Activated CD4-positive, alpha-beta T cell treated with anti-CD3 and anti-CD28 coated beads, Interleukin-2, amount 50 U/mL, for 24 hours (primary cell): ENCODE results near the gene TDRD12.
"Not testable (repeated sequence)": the region's sequence is repeated elsewhere in the genome, so short reads cannot be mapped to it uniquely, and the experiment has no call there.

Experiments
- DNase-seq, 2 donors: peaks; one replicate each; pipeline ENCODE4 v3.0.0-alpha.2; 2020; ENCODE audit warnings: low read depth in 1 of 2, low spot score in 1 of 2

Gene TDRD12

DNA sequence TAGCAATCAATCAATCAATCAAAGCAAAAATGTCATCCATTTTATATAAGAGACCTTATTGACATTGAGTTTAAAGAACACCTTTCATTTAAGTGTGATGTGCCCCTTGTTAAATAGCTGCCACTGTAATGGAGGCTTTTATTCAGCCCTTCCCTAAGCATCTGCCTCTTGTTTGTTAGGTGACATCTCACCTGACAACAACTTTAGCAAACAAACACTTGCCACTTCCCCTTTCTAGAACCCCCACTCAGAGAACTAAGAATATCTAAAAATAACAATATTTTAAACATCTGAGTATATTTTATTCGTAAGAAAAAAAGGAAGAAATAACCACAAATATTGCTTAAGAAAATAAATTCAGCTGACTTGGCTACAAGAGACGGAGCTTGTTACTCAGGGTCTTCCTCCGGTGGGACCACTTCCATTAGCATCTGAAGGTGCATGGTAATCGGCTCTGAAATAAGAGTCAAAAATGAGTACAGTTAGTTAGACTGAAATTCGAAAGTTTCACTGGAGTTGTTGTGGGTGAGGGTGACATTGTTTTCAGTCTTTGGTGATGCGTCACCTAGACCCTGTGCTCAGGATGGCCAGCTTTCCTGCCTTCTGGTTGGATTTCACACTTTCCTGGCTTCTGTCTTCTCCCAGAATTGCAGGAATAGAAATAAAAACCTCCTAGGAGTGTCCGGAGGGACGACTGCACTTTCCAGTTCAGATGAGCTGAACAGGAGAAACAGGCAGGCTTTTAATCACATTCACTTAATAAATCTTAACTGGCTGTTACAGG, 110.9 kb downstream of the TDRD12 start:
- no peak for DNase-seq

DNA sequence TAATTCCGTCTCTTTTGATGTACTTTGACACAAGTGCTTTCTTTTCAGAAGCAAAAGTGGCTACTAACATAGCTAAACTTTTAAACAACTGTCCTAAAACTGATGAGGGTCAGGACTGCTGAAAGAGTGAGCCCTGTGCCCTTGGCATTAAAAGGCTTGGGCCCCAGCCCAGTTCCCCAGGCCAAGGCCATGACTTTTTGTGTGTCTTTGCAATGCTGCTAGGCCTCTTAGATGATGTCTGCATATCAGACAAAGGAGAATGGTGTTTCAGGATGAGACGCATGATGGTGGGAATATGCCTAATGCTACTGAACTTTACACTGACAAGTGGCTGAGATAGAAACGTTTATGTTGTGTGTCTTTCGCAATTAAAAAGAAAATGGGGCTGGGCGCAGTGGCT, 112.0 kb downstream of the TDRD12 start:
- DNase-seq: no peak

DNA sequence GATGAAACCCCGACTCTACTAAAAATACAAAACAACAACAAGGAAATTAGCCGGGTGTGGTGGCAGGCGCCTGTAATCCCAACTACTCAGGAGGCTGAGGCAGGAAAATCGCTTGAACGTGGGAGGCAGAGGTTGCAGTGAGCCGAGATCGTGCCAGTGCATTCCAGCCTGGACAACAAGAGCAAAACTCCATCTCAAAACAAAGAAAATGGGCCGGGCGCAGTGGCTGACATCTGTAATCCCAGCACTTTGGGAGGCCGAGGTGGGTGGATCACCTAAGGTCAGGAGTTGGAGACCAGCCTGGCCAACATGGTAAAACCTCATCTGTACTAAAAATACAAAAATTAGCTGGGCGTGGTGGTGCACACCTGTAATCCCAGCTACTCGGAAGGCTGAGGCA, 112.5 kb downstream of the TDRD12 start:
- DNase-seq: not testable (repeated sequence)

DNA sequence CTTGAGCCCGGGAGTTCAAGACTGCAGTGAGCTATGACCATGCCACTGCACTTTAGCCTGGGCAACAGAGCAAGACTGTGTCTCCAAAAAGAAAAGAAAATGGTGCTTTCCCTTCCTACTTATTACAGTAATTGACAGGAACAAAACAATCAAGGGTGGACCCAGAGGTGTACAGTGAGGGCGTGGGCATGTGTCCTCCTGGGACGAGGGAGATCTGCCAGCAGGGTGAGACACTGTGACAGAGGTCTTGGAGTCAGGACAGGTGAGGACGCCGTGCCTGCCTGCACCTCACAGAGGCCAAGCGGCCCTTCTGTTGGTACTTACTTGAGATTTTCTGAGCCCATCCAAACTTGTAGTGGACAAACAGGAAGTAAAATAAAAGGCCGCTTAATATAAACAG, 113.3 kb downstream of the TDRD12 start:
- DNase-seq: not testable (repeated sequence)

DNA sequence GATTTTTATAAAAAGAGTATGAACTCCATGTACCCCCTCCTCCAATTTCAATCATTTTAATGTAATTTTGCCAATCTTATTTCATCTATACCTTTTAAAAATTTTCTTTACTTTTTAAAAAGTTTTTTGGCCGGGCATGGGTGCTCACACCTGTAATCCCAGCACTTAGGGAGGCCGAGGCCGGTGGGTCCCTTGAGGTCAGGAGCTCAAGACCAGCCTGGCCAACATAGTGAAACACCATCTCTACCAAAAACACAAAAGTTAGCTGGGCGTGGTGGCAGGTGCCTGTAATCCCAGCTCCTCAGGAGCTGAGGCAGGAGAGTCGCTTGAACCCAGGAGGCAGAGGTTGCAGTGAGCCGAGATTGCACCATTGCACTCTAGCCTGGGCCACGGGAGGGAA, 113.8 kb downstream of the TDRD12 start:
- not testable (repeated sequence) for DNase-seq

DNA sequence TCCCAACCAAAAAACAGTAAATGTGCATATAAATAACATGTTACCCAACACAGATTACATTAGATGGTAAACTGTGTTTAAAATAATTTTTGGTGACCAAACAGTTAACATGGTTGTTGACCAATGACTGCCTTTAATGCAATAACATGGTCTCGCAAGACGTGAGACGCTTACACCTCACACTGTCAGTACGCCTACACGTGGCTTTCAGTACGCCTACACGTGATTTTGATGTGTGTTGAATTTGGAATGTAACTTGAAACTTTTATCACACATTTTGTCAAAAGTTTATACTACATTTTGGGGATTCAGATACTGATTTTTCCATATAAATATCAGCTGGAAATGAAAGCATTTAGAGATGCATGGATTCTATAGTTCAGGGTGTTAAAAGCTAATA, 118.0 kb downstream of the TDRD12 start:
- no peak for DNase-seq

DNA sequence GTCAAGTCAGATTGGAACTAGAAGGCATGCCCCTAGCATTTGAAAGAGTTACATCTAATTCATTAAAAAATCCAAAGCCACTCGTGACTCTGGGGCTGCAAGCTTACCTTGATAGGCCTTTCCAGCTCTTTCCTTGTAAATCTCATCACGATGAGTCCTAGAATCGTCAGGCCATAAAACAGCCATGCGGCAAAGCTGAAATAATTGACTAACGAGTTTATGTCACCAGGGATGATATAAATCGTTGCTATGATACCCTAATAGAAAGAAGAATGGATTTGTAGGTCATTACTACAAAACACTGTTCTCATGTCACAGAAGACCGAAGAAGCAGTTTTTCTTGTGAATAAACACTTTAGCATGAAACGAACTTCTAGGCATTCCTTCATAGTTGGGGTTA, 122.5 kb downstream of the TDRD12 start:
- DNase-seq: no peak

DNA sequence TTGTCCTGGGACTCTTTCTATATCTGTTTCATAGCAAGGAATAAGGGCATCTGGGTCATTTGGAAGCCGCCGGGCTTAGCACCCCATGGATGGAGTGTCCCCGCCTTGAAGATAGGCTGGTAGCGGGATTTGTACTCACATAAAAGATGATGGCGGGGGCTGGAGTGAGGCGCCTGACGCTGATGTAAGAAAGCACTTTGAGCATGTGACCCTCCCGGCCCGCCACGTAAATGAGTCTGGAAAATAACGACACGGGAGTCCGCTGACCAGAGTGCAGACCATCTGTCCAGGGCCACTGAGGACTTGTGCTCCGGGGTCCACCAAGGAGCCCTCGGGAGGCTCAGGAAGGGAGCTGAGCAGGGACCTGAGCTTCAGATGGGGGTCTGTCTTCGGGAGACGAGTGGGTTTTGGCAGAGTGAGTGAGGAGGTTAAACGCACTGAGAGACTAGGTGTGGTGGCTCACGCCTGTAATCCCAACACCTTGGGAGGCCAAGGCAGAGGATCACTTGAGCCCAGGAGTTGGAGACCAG, 124.2 kb downstream of the TDRD12 start:
- no peak for DNase-seq

DNA sequence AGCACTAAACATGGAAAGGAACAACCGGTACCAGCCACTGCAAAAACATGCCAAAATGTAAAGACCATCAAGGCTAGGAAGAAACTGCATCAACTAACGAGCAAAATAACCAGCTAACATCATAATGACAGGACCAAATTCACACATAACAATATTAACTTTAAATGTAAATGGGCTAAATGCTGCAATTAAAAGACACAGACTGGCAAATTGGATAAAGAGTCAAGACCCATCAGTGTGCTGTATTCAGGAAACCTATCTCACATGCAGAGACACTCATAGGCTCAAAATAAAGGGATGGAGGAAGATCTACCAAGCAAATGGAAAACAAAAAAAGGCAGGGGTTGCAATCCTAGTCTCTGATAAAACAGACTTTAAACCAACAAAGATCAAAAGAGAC, 128.5 kb downstream of the TDRD12 start:
- not testable (repeated sequence) for DNase-seq

DNA sequence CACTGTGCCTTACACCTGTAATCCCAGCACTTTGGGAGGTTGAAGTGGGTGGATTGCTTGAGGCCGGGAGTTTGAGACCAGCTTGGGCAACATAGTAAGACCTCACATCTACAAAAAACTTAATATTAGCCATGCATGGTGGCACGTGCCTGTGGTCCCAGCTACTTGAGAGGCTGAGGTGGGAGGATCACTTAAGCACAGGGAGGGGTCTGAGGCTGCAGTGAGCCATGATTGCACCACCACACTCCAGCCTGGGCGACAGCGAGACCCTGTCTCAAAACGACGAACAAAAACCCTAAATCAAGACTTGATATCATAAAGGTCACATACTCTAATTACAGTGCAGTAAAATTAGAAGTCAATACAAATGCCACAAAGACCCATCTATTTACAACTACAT, 132.6 kb downstream of the TDRD12 start:
- DNase-seq: no peak

DNA sequence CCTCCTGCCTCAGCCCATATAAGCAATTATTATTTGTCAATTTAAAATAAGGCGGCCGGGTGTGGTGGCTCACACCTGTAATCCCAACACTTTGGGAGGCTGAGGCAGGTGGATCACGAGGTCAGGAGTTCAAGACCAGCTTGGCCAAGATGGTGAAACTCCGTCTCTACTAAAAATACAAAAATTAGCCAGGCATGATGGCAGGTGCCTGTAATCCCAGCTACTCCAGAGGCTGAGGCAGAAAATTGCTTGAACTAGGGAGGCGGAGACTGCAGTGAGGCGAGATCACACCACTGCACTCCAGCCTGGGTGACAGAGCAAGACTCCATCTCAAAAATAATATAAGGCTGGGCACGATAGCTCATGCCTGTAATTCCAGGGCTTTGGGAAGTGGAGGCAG, 137.3 kb downstream of the TDRD12 start:
- DNase-seq: not testable (repeated sequence)

DNA sequence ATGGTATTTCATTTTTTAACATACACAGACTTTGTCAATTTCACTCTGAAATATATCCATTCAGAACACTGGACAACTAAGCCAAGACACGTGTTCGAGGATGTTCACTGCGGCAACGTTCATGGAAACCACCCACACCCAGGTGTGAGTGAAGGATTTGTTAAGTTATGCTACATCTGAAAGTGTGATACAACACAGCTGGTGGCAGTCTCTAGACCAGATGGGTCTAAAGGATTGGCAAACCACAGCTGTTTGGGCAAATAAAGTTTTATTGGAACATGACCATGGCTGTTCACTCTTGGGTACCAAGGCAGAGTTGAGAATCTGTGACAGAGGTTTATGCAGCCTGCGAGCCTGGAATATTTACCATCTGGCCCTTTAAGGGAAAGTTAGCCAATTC, 138.0 kb downstream of the TDRD12 start:
- no peak for DNase-seq

DNA sequence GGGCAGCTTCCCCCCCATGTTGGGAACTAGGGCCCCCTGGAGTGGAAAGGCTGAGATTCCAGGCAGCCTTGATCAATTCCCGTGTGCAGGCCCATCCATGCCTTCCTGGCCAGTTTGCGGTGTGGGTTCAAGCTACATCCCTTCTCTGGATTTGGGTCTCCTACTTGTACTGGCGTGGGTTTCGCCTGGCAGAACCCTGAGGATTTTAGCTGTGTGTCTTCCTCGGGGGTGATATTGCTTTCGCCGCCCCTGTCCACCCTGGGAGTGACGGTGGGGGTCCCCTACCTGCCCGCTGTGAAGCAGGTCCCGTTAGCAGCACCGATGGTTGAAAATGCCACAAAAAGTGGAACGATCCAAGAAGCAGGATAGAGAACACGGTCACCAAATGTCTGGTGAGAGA, 138.6 kb downstream of the TDRD12 start:
- DNase-seq: no peak

DNA sequence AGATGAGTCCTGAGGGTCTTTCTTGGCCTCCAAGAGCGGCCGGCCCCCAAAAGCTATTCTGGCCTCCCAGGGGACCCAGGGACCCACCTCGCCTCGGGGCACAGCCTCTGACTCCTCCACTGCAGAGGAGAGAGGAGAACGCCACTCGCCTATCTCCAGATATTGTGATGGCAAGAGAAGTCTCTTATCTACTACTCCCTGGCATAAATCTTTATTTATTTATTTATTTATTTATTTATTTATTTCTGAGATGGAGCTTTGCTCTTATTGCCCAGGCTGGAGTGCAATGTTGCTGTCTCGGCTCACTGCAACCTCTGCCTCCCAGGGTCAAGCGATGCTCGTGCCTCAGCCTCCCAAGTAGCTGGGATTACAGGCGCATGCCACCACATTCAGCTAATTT, 139.0 kb downstream of the TDRD12 start:
- no peak for DNase-seq

DNA sequence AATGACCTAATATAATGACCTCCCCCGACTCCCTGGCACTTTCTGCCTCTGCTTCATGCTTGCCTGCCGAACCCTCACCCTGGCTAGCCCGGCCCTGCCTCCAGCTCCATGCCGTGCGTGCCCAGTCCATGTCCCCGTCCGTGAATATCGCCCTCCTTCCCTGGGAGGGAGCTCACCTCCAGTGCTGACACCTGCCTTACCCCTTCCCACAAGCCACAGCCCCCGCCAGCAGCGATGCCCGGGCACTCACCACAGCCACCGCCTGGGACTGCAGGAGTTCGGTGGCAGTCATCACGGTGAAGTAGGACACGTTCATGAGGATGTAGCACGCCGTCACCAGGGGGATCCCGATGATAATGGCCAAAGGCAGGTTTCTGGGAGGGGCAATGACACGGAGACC, 140.0 kb downstream of the TDRD12 start:
- no peak for DNase-seq

DNA sequence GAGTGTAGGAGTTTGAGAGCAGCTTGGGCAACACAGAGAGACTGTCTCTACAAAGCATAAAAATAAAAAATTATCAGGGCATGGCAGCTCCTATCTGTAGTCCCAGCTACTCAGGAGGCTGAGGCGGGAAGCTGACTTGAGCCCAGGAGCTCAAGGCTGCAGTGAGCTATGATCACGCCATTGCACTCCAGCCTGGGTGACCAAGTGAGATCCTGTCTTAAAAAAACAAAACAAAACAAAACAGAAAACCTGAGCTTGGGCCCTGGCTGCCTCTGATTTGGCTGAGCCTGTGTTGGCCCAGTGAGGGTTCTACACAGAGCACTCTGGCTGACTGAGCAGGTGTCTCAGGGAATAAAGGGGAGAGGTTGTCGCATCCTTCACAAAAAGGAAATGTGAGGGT, 142.0 kb downstream of the TDRD12 start:
- no peak for DNase-seq

DNA sequence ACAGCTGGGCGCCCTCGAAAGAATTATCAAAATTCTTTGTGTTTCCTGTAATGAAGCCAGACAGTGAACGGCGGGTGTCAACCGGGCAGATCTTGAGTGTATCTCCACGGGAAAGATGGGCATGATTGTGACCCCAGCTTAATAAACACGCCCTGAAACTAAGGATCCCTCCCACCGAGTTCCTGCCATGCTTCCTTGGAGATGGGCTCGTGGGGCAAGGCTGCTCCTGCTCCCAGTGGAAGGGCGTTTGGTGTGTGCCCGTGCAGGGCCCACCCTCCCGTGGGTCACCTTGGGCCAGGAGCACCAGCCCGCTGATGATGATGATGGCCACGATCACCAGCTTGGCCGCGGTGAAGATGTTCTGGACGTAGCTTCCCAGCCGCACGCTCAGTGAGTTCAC, 142.6 kb downstream of the TDRD12 start:
- no peak for DNase-seq

DNA sequence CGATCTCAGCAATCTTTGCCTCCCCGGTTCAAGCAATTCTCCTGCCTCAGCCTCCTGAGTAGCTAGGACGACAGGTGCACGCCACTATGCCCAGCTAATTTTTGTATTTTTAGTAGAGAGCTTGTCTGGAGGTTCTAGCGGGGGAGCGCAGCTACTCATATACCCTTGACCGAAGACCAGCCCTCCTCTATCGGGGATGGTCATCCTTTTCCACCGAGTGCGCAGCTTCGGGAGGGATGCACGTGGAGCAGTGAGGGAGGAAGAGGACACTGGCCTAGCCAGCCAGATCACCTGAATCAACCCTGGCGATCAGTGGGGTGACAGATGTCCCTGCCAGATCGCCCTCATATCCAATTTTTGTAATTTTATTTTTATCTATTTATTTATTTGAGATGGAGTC, 143.2 kb downstream of the TDRD12 start:
- DNase-seq: no peak

DNA sequence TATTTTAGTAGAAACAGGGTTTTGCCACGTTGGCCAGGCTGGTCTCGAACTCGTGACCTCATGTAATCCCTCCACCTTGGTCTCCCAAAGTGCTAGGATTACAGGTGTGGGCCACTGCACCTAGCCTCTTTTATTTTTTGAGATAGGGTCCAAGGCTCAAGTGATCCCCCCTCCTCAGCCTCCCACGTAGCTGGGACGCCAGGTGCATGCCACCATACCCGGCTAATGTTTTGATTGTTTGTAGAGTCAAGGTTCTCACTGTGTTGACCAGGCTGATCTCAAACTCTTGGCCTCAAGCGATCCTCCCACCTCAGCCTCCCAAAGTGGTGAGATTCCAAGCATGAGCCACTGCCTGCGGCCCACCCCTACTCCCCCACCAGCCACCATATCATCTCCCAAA, 143.7 kb downstream of the TDRD12 start:
- DNase-seq: no peak

DNA sequence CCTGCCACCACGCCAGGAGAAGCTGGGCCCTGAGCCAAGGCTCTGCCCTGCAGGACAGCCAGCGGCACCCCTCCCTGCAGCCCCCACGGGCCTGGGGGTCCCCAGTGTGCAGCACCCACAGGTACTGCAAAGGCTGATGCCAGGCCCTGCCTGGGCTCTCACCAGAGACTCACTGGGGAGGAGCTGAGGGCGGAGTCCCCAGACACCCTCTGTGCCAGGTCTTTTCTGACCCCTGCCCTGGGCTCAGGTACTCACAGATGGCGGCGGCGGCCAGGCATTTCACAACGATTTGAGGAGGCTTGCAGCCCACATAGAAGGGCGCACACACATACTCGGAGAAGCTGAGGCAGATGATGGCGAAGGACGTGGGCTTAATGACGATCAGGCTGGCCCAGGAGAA, 144.3 kb downstream of the TDRD12 start:
- DNase-seq: no peak

DNA sequence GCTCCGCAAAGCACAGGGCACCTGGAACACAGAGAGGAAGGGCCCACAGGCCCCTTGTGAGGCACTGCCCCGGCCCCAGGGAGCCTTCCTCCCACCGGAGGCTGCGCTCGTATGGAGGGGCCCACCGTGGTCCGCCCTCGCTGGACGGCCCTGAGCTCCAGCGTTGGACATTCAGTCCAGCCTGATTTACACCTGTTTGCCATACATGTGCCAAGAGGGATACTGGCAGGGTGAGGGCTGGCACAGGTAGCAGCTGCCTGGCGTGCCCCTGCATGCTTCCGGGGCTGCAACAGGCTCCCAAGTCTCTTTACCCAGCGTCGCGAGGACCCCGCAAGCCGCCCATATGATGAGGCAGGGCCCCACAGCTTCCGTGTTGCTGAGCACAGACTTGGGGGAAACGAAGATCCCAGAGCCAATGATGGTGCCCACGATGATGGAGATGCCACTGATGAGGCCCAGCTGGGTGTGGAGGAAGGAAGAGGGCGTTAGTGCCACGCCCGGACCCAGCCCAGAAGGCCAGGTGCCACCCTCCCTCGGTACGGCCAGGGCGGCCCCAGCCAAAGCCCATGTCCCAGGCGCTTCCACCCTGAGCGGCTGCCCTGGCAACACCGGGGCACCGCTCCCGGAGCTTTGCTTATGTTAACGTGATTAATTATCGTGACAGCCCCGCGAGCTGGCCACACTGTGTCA, 144.9 kb downstream of the TDRD12 start:
- no peak for DNase-seq

DNA sequence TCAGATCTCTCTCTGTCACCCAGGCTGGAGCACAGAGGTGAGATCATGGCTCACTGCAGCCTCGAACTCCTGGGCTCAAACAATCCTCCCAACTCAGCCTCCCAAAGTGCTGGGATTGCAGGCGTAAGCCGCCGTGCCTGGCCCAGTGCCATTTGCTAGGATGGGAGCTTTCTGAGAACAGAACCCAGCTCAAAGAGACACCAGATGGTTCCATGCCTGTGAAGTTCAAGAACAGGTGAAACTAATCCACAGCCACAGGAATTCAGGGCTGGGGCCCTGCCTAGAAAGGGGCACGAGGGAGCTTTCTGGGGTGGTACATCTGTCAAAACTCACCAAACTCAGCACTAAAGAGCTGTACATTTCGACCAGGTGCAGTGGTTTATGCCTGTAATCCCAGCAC, 145.8 kb downstream of the TDRD12 start:
- no peak for DNase-seq

DNA sequence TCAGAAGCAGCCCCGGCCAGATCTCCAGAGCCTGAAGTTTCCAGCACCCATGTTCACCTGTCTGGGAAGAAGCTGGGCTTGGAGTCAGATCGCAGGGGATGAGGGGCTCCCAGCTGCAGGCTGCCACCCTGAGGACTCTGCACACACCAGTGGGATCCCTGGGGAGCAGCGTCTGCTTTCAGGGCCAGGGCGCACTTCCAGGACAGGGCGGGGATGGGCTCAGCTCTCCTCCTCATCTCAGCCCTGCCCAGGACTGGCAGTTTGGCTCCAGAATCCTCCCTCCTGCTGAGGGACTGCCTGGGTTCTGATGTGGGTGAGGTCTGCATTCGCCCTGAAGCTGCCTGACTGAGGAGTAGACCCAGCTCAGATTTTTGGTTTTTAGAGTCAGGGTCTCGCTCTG, 146.5 kb downstream of the TDRD12 start:
- DNase-seq: no peak
